HG02973 (cell line): ENCODE data around the gene BTK.
A peak's percentile ranks its signal among the peaks of the same experiment; 100 is the strongest.
"Not testable (repeated sequence)": the region's sequence is repeated elsewhere in the genome, so short reads cannot be mapped to it uniquely, and the experiment has no call there.

Source experiments
- ATAC-seq: cut with Tn5 transposase; IDR thresholded peaks from one replicate; pipeline ENCODE4 v1.9.1; 2021; ENCODE audit warnings: moderate library complexity; ENCODE audit not compliant: unreplicated experiment

The BTK gene

DNA sequence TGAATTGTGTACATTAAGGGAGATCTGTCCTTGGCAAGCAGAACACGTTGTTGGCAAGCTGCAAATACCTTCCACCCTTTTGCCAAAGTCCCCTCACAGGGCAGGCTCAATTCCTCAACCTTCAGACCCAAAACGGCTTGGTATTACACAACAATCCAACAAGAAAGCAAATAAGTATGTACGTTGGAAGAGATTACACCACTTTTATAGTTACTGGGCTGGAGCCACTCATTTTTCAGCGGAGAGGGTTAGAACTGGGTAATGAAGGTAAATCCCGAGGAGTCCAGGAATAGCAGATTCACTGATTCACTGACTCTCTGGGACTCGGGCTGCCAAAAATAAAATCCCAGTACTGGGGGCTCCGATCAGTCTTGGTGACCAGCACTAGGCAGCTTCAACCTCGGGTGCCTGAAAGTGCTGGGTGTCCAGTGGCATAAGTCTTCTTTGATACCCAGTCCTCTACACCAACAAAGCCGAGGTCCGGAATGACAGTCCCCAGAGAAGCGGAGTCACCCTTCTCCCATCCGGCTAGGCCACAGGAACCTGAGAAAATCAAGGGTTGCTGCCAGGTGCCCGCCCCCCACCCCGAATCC, 38.0 kb downstream of the BTK start:
- ATAC-seq, result peak; percentile 8

- no peak for ATAC-seq
These were observed 48.2 kb downstream of the BTK start for GRCh38 chrX:101337776-101338271.

GRCh38 chrX:101334310-101334709, 51.7 kb downstream of the BTK start:
- not testable (repeated sequence) for ATAC-seq

- ATAC-seq, result not testable (repeated sequence)
These were observed 59.4 kb downstream of the BTK start for GRCh38 chrX:101326600-101326999.

- no peak for ATAC-seq
These were observed 82.2 kb downstream of the BTK start for GRCh38 chrX:101303790-101304189.
